ENCODE data around the gene RPL13A. TPM values are rescaled to one million over a fixed set of nuclear protein-coding genes. Genes with fewer than 3 reads are reported as not detected.

Gene RPL13A
- total RNA-seq, 1 experiment from 2014 or later, result 3,286 TPM

GRCh38 chr19:49528211-49528771, 40.9 kb downstream of the RPL13A start:
- no peaks in the 10 kb centered on the region for H3K4me1 ChIP-seq (ENCODE audit: insufficient read depth, low read length)
- Mint-ChIP-seq H3K36me3 (ENCODE audit: insufficient read depth in 1 of 3, low read depth in 3 of 3) (peaks cover 4 to 40% (median 26%) of the 10 kb centered on the region in 3 experiments), H3K4me1 (peaks cover 5 to 22% of the 10 kb centered on the region in 2 experiments), H3K9me3 (no peaks in the 10 kb centered on the region; a peak in 1 of 5 replicates), H3K27me3 (ENCODE audit: low read depth) (peaks cover 6% of the 10 kb centered on the region), H3K4me3 (peak overlapping the region; percentile 53 to 72), H3K27ac (no peak overlapping the region; a peak in 1 of 7 replicates)
- WGBS (ENCODE audit: extremely low coverage, insufficient read length, low lambda C conversion rate), result no CpG with 5 or more reads among the region's 25 CpGs
- no peak overlapping the region for H3K4ac ChIP-seq (ENCODE audit: low read depth, low read length)
- no peak overlapping the region for H4K8ac ChIP-seq (replicated peaks; ENCODE audit: insufficient read length, low read depth, low read length)
- peaks cover under 1% of the 10 kb centered on the region for H3K23me2 ChIP-seq (ENCODE audit: insufficient read length, low read depth, low read length, poor library complexity, severe bottlenecking)
- H2BK120ac ChIP-seq (ENCODE audit: low read depth, low read length, poor library complexity, severe bottlenecking), result no peak overlapping the region
- H3K56ac ChIP-seq (ENCODE audit: insufficient read length, low read depth, low read length), result no peak overlapping the region
- no peak overlapping the region for H2BK15ac ChIP-seq (ENCODE audit: low read depth, low read length)
- TF ChIP-seq CTCF (conservative IDR thresholded peaks at IDR 0.05), result no peak
- H4K20me1 ChIP-seq (ENCODE audit: control insufficient read depth, insufficient read depth, insufficient read length), result no peaks in the 10 kb centered on the region
- no peak overlapping the region for H2BK20ac ChIP-seq (ENCODE audit: low read depth, low read length, poor library complexity, severe bottlenecking)
- H3K27ac ChIP-seq (ENCODE audit: insufficient read length, low read depth, low read length), result no peak overlapping the region
- H3K79me2 ChIP-seq (ENCODE audit: insufficient read depth, low read length), result no peaks in the 10 kb centered on the region
- no peaks in the 10 kb centered on the region for H3K27me3 ChIP-seq (ENCODE audit: insufficient read depth, low read length)
- H3K79me1 ChIP-seq (ENCODE audit: insufficient read depth, low read depth, low read length, poor library complexity, severe bottlenecking), result no peaks in the 10 kb centered on the region
- peak overlapping the region; percentile 41 for H3K4me2 ChIP-seq (ENCODE audit: insufficient read depth, insufficient read length, low read length)
- no peak overlapping the region for H4K5ac ChIP-seq (ENCODE audit: insufficient read length, low read depth, low read length)
- no peak overlapping the region for H3T11ph ChIP-seq (ENCODE audit: low read length)
- H2BK12ac ChIP-seq (ENCODE audit: insufficient read length, low read depth, low read length), result no peak overlapping the region
- H3K23ac ChIP-seq (ENCODE audit: insufficient read length, low read depth, low read length), result no peak overlapping the region
- no peak overlapping the region for H2AK5ac ChIP-seq (ENCODE audit: insufficient read length, low read length)
- no peak overlapping the region for H2AFZ ChIP-seq (ENCODE audit: low read length)
- no peak overlapping the region for H4K91ac ChIP-seq (ENCODE audit: insufficient read length, low read depth, low read length)
- H3K14ac ChIP-seq (ENCODE audit: insufficient read depth, low read length), result no peak overlapping the region
- H3K9me3 ChIP-seq (ENCODE audit: control insufficient read depth, low read depth, low read length), result no peaks in the 10 kb centered on the region
- H3K9ac ChIP-seq (ENCODE audit: extremely low read depth, insufficient read length, low read length), result no peak overlapping the region
- no peak overlapping the region for H3K18ac ChIP-seq (ENCODE audit: insufficient read length, low read depth, low read length)
- no peak for DNase-seq
- no peak overlapping the region for H2BK5ac ChIP-seq (ENCODE audit: insufficient read length, low read length)

All from H9 (cell line).